NCI-H526 treated with DMSO at 0.1 percent for 48 hours (cell line): ENCODE measurements around the gene ITK.
"Not testable (repeated sequence)": the region's sequence is repeated elsewhere in the genome, so short reads cannot be mapped to it uniquely, and the experiment has no call there.

Experiments used
- DNase-seq: peaks from one replicate; lab custom pipeline; 2025; lab: John Stamatoyannopoulos, UW

ITK gene

GRCh38 chr5:157213527-157214243 lies 33.0 kb downstream of the ITK start:
- no peak for DNase-seq

- DNase-seq: peak; percentile 55
Observed at GRCh38 chr5:157214415-157214814, 33.8 kb downstream of the ITK start.

- DNase-seq: no peak
Observed at GRCh38 chr5:157214861-157215513, 34.3 kb downstream of the ITK start.

- DNase-seq: no peak
Observed at GRCh38 chr5:157215514-157216167, 35.0 kb downstream of the ITK start.

GRCh38 chr5:157216391-157217142 lies 35.9 kb downstream of the ITK start:
- DNase-seq: no peak

- DNase-seq: no peak
Observed at GRCh38 chr5:157217289-157218024, 36.8 kb downstream of the ITK start.

- no peak for DNase-seq
Observed at GRCh38 chr5:157219491-157220271, 39.0 kb downstream of the ITK start.

- no peak for DNase-seq
Observed at GRCh38 chr5:157221959-157222358, 41.3 kb downstream of the ITK start.

- DNase-seq: no peak
Observed at GRCh38 chr5:157222506-157223230, 42.0 kb downstream of the ITK start.

- DNase-seq: no peak
Observed at GRCh38 chr5:157225469-157226422, 45.1 kb downstream of the ITK start.

GRCh38 chr5:157230610-157231009 lies 50.0 kb downstream of the ITK start:
- DNase-seq: no peak

- no peak for DNase-seq
Observed at GRCh38 chr5:157232706-157233105, 52.1 kb downstream of the ITK start.

- DNase-seq: peak; percentile 1
Observed at GRCh38 chr5:157233515-157233914, 52.9 kb downstream of the ITK start.

GRCh38 chr5:157236423-157236822 lies 55.8 kb downstream of the ITK start:
- DNase-seq: no peak

- DNase-seq: no peak
Observed at GRCh38 chr5:157241483-157241882, 60.8 kb downstream of the ITK start.

GRCh38 chr5:157244704-157245103 lies 64.1 kb downstream of the ITK start:
- not testable (repeated sequence) for DNase-seq

GRCh38 chr5:157245476-157245875 lies 64.8 kb downstream of the ITK start:
- no peak for DNase-seq

- no peak for DNase-seq
Observed at GRCh38 chr5:157245886-157246285, 65.2 kb downstream of the ITK start.

- no peak for DNase-seq
Observed at GRCh38 chr5:157247267-157247666, 66.6 kb downstream of the ITK start.
